ENCODE results near the gene CERK. TPM values are rescaled to one million over a fixed set of nuclear protein-coding genes. Genes with fewer than 3 reads are reported as not detected.
A peak's percentile ranks its signal among the peaks of the same experiment; 100 is the strongest.

The CERK gene
- total and polyA plus RNA-seq, 2 of the 13 experiments (the other 11 are each of a cell fraction or from before 2014, with no cell fraction given) = 40.3 to 41.9 TPM

DNA sequence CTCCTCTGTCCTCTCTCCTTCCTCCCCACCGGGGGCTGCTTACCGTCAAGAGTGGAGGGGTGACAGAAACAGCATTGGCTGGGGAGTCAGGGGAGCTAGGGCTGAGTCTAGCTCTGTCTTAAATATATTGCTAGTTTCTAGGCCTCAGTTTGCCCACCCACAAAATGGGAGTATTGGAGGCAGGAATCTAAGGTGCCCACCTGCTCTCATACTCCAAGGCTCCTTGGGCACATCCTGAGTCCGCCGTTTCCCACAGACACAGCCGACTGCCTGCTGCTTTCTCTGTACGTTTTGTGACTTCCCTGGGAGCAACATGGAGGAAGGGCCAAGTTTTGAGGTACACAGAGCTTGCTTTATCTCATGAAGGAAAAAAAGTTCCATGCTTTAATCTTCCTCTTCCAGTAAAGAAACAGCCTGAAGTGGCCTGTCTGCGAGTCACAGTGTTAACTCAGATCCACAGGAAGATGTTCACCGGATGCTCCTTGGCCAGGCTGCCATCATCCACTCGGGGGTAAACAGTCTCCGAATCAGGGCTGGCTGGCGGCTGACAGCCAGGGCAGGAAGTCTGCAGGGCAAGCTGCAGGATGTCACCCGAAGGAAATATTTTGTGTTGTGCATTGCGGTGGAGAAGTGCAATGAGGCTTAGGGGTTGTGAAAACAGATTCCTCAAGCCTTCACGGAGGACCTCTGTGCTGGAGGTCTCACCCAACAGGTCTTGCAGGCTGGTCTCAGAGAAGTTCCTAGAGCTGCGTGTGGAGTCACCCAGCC lies 11.0 kb upstream of the CERK start:
- H3K79me2 ChIP-seq (ENCODE audit: insufficient read depth, low read length) = no peaks in the 10 kb centered on the region
- ATAC-seq = no peak
- no peak for DNase-seq (ENCODE audit: low spot score)
- TF ChIP-seq, protein P1, sequence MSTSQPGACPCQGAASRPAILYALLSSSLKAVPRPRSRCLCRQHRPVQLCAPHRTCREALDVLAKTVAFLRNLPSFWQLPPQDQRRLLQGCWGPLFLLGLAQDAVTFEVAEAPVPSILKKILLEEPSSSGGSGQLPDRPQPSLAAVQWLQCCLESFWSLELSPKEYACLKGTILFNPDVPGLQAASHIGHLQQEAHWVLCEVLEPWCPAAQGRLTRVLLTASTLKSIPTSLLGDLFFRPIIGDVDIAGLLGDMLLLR (CRISPR knock-in tag; IDR thresholded peaks at IDR 0.05) = no peak
- TF ChIP-seq SAP130 (CRISPR knock-in tag; IDR thresholded peaks at IDR 0.05; ENCODE audit: low read depth) (peak; percentile 23; the same call in 1 of the 2 replicates), GABPA (IDR thresholded peaks at IDR 0.05; ENCODE audit: low read depth, low read length) (no peak), GABPA (CRISPR knock-in tag; IDR thresholded peaks at IDR 0.05; ENCODE audit: low read depth) (peak; percentile 37; the same call in 1 of the 2 replicates), PAWR (CRISPR knock-in tag; IDR thresholded peaks at IDR 0.05; ENCODE audit: borderline replicate concordance) (no peak), ZNF274 (CRISPR knock-in tag; IDR thresholded peaks at IDR 0.05) (no peak), ZNF629 (CRISPR knock-in tag; conservative IDR thresholded peaks at IDR 0.05) (peak; percentile 90), ZNF264 (CRISPR knock-in tag; IDR thresholded peaks at IDR 0.05) (no peak), ZMYM3 (CRISPR knock-in tag; IDR thresholded peaks at IDR 0.05) (peak; percentile 57; the same call in 1 of the 2 replicates), GABPB1 (CRISPR knock-in tag; IDR thresholded peaks at IDR 0.05) (no peak), ZSCAN25 (CRISPR knock-in tag; IDR thresholded peaks at IDR 0.05) (0 out of 2 replicates have a peak, but pooled peaks have one; percentile 31)
- TF ChIP-seq, protein P2, sequence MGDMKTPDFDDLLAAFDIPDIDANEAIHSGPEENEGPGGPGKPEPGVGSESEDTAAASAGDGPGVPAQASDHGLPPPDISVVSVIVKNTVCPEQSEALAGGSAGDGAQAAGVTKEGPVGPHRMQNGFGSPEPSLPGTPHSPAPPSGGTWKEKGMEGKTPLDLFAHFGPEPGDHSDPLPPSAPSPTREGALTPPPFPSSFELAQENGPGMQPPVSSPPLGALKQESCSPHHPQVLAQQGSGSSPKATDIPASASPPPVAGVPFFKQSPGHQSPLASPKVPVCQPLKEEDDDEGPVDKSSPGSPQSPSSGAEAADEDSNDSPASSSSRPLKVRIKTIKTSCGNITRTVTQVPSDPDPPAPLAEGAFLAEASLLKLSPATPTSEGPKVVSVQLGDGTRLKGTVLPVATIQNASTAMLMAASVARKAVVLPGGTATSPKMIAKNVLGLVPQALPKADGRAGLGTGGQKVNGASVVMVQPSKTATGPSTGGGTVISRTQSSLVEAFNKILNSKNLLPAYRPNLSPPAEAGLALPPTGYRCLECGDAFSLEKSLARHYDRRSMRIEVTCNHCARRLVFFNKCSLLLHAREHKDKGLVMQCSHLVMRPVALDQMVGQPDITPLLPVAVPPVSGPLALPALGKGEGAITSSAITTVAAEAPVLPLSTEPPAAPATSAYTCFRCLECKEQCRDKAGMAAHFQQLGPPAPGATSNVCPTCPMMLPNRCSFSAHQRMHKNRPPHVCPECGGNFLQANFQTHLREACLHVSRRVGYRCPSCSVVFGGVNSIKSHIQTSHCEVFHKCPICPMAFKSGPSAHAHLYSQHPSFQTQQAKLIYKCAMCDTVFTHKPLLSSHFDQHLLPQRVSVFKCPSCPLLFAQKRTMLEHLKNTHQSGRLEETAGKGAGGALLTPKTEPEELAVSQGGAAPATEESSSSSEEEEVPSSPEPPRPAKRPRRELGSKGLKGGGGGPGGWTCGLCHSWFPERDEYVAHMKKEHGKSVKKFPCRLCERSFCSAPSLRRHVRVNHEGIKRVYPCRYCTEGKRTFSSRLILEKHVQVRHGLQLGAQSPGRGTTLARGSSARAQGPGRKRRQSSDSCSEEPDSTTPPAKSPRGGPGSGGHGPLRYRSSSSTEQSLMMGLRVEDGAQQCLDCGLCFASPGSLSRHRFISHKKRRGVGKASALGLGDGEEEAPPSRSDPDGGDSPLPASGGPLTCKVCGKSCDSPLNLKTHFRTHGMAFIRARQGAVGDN (CRISPR knock-in tag; IDR thresholded peaks at IDR 0.05) = peak; percentile 35
- TF ChIP-seq, protein P3, sequence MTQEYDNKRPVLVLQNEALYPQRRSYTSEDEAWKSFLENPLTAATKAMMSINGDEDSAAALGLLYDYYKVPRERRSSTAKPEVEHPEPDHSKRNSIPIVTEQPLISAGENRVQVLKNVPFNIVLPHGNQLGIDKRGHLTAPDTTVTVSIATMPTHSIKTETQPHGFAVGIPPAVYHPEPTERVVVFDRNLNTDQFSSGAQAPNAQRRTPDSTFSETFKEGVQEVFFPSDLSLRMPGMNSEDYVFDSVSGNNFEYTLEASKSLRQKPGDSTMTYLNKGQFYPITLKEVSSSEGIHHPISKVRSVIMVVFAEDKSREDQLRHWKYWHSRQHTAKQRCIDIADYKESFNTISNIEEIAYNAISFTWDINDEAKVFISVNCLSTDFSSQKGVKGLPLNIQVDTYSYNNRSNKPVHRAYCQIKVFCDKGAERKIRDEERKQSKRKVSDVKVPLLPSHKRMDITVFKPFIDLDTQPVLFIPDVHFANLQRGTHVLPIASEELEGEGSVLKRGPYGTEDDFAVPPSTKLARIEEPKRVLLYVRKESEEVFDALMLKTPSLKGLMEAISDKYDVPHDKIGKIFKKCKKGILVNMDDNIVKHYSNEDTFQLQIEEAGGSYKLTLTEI (CRISPR knock-in tag; conservative IDR thresholded peaks at IDR 0.05) = no peak
- TF ChIP-seq, protein P4, sequence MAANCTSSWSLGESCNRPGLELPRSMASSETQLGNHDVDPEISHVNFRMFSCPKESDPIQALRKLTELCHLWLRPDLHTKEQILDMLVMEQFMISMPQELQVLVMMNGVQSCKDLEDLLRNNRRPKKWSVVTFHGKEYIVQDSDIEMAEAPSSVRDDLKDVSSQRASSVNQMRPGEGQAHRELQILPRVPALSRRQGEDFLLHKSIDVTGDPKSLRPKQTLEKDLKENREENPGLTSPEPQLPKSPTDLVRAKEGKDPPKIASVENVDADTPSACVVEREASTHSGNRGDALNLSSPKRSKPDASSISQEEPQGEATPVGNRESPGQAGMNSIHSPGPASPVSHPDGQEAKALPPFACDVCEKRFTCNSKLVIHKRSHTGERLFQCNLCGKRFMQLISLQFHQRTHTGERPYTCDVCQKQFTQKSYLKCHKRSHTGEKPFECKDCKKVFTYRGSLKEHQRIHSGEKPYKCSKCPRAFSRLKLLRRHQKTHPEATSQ (CRISPR knock-in tag; IDR thresholded peaks at IDR 0.05; ENCODE audit: borderline replicate concordance) = no peak
- peak overlapping the region; percentile 57 for H3K4me2 ChIP-seq (ENCODE audit: low read depth, low read length)
- intact Hi-C loops (cut with micrococcal nuclease; ENCODE audit: unreplicated experiment) = no loop called here
- ChIA-PET CTCF (ENCODE audit: low intra/inter-chr PET ratio, low total read pairs) (no interaction called here), POLR2A (interaction anchor here (1.1 to 3.2 kb wide), 4 partner anchors 9 to 49 kb away, joined by 3 to 29 read pairs (median 12); partner anchors contain the start of genes CERK and TBC1D22A)
- H3K27ac ChIP-seq (ENCODE audit: extremely low read length, insufficient read depth, low read length) = no peak overlapping the region
- FAIRE-seq = no peak
- no peak overlapping the region for H2AFZ ChIP-seq (ENCODE audit: low read length)
- in situ Hi-C loops (cut with HindIII; ENCODE audit: extremely low pct_ligation_motif_present, low pct_unique_long_range_greater_than_20kb) = no loop called here
- H3K4me1 ChIP-seq (ENCODE audit: insufficient read depth, low read length) = peaks cover 73% of the 10 kb centered on the region
- H3K27me3 ChIP-seq (ENCODE audit: control insufficient read depth in 1 of 2, insufficient read depth in 2 of 2, low read length in 2 of 2) = peaks cover 3 to 25% of the 10 kb centered on the region in 2 experiments; a peak in 3 of 5 replicates
- no peaks in the 10 kb centered on the region for H4K20me1 ChIP-seq (ENCODE audit: insufficient read depth, low read length)
- peak overlapping the region in 1 of 3 experiments; percentile 56; a peak in 2 of 6 replicates for H3K4me3 ChIP-seq (replicated peaks in 1 of 3; ENCODE audit: insufficient read depth in 1 of 3, low read depth in 2 of 3, low read length in 3 of 3)
- no peaks in the 10 kb centered on the region for H3K9me3 ChIP-seq (ENCODE audit: low read length)
- no TSS peak for BruUV-seq (replicated peaks)
- WGBS (ENCODE audit: low lambda C conversion rate) = 17% methylated on average over 13 of the region's 15 CpGs
- H3K9ac ChIP-seq (ENCODE audit: insufficient read depth, low read depth, low read length) = peak overlapping the region; percentile 26; the same call in 1 of the 2 replicates
- H3K36me3 ChIP-seq (replicated peaks in 1 of 2; ENCODE audit: control insufficient read depth in 1 of 2, insufficient read depth in 2 of 2, low read length in 2 of 2) = no peaks in the 10 kb centered on the region

Measured in HepG2 (cell line).